ENCODE measurements around the gene PNMA6F.
"Not testable (repeated sequence)": the region's sequence is repeated elsewhere in the genome, so short reads cannot be mapped to it uniquely, and the experiment has no call there.

The PNMA6F gene

GRCh38 chrX:153336121-153336894 is 14.7 kb upstream of the PNMA6F start:
- no peak for TF ChIP-seq CTCF (IDR thresholded peaks at IDR 0.05)
- Histone ChIP-seq H3K4me3 (no peak overlapping the region), H3K27ac (no peak overlapping the region)
- DNase-seq (ENCODE audit: low spot score), result peak; percentile 43

- no peak for TF ChIP-seq CTCF (IDR thresholded peaks at IDR 0.05)
- DNase-seq (ENCODE audit: low spot score), result peak; percentile 40
- H3K4me3 ChIP-seq, result peak overlapping the region; percentile 88
- peak overlapping the region; percentile 23 to 76 for H3K27ac ChIP-seq
These were observed 13.2 kb upstream of the PNMA6F start for GRCh38 chrX:153334654-153335295.

- no peak for TF ChIP-seq CTCF (IDR thresholded peaks at IDR 0.05)
- peak within 1 kb of the TSS; percentile 23 to 76 for H3K27ac ChIP-seq
These were observed 12.5 kb upstream of the PNMA6F start, which contains the start of gene ZNF275 for GRCh38 chrX:153333821-153334653. Gene ZNF275, plus strand, starts transcription at chrX:153334153. Its CDS starts 2,527 bp downstream, at chrX:153336680.

GRCh38 chrX:153333266-153333665 is 11.7 kb upstream of the PNMA6F start:
- TF ChIP-seq CTCF (IDR thresholded peaks at IDR 0.05), result no peak
- peak overlapping the region; percentile 88 for H3K4me3 ChIP-seq

More at GRCh38 chrX:153333821-153334653, 12.5 kb upstream of the PNMA6F start, which contains the start of gene ZNF275:
- DNase-seq (ENCODE audit: low spot score), result peak; percentile 87
- peak within 1 kb of the TSS; percentile 88 for H3K4me3 ChIP-seq

GRCh38 chrX:153327561-153327960 is 6.0 kb upstream of the PNMA6F start:
- Histone ChIP-seq H3K4me3 (no peak overlapping the region), H3K27ac (no peak overlapping the region)
- TF ChIP-seq CTCF (IDR thresholded peaks at IDR 0.05), result no peak
- peak; percentile 33 for DNase-seq (ENCODE audit: low spot score)

More at GRCh38 chrX:153333266-153333665, 11.7 kb upstream of the PNMA6F start:
- no peak for DNase-seq (ENCODE audit: low spot score)
- H3K27ac ChIP-seq, result no peak overlapping the region

GRCh38 chrX:153320555-153321184 is 897 bp downstream of the PNMA6F start:
- DNase-seq (ENCODE audit: low spot score), result no peak
- H3K4me3 ChIP-seq, result no peak overlapping the region
- no peak overlapping the region for H3K27ac ChIP-seq
- TF ChIP-seq CTCF (IDR thresholded peaks at IDR 0.05), result no peak

- H3K27ac ChIP-seq, H3K4me3 ChIP-seq: not testable (repeated sequence)
- peak; percentile 21 for DNase-seq (ENCODE audit: low spot score)
These were observed 1.5 kb downstream of the PNMA6F start for GRCh38 chrX:153320047-153320443.

All from coronary artery (tissue), 2 donors.